OCI-LY1 (cell line): ENCODE measurements around the gene PTGES.

ENCODE experiments used
- CTCF ChIP-seq: fragments of 200-600 bp; sonication (generic), shearing (Covaris generic); IDR thresholded peaks from 2 replicates; pipeline ENCODE4 v1.5.1; 2017; ENCODE audit warnings: mild to moderate bottlenecking, antibody characterized with exemption, low read length, moderate library complexity, mixed read lengths
- EZH2 ChIP-seq: fragments of 200-600 bp; sonication (generic), shearing (Covaris generic); IDR thresholded peaks from 2 replicates; pipeline ENCODE4 v1.8.0; 2017; ENCODE audit warnings: borderline replicate concordance, mixed run types, mild to moderate bottlenecking, antibody characterized with exemption, low read length, moderate library complexity, mixed read lengths

DNA sequence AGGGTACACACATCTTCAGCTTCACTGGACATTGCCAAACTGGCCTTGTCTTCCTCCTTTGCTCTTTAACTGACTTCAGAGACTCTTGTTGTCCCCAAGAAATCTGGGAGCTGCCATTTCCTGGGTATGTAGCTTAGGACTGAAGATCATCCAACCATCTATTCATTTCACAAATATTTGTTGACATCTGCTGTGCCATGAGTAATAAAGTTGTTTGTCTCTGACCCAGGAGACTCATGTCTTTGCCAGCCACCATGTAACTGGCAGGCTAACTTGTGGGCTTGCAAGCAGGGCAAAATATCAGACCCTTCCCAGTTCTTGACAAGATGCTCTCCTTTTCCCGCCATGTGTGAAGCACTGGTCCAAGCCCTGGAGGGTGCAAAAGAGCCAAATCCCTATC lies 33.0 kb upstream of the PTGES start:
- no peak for TF ChIP-seq CTCF
- no peak for TF ChIP-seq EZH2
